K562 treated with DMSO at 1 percent for 48 hours (cell line): Measurements from ENCODE around the gene DDX54. TPM values are rescaled to one million over a fixed set of nuclear protein-coding genes. Genes with fewer than 3 reads are reported as not detected.

Source experiments
- total RNA-seq: library from RNA; unstranded; fragments of 300-600 nt; gene quantifications from 2 replicates; pipeline ENCODE4 v1.2.3, GENCODE V29; 2022; ENCODE audit warnings: low replicate concordance; ENCODE audit errors: extremely low read depth

The DDX54 gene
- total RNA-seq = not detected in 2 replicates

GRCh38 chr12:113185180-113186032 is at the start of gene DDX54, which contains the start of gene RITA1:
DDX54 (minus strand) TSS chr12:113185478; CDS start chr12:113185451, 27 bp downstream.
RITA1 (plus strand) TSS chr12:113185721; CDS start chr12:113186747, 1,026 bp downstream.

GRCh38 chr12:113221181-113221996 is 36.1 kb upstream of the DDX54 start, which contains the start of gene TPCN1:
TPCN1 (plus strand) TSS chr12:113221464; CDS start chr12:113226853, 5,389 bp downstream.

GRCh38 chr12:113149361-113150150 is 35.7 kb downstream of the DDX54 start, which contains the start of gene CFAP73:
CFAP73 (plus strand) TSS chr12:113149724; CDS start chr12:113149858, 134 bp downstream.

GRCh38 chr12:113135178-113136127 is 49.8 kb downstream of the DDX54 start, which contains the start of gene RASAL1:
RASAL1 (minus strand) TSS chr12:113135761; CDS start chr12:113135462, 299 bp downstream.

Other genes starting within 250 kb of the DDX54 start
- gene OAS3, start 247.0 kb downstream of the DDX54 start, total RNA-seq = not detected in 2 replicates
- gene OAS2, start 207.0 kb downstream of the DDX54 start, total RNA-seq = not detected in 2 replicates
- gene DTX1, start 128.7 kb downstream of the DDX54 start, total RNA-seq = not detected in 2 replicates
- not detected in 2 replicates for gene RASAL1, start 49.7 kb downstream of the DDX54 start, total RNA-seq
- gene CFAP73, start 35.8 kb downstream of the DDX54 start, total RNA-seq = not detected in 2 replicates
- gene RITA1, start 243 bp upstream of the DDX54 start, total RNA-seq = not detected in 2 replicates
- not detected in 2 replicates for gene TPCN1, start 36.0 kb upstream of the DDX54 start, total RNA-seq
- not detected in 2 replicates for gene SLC8B1, start 149.6 kb upstream of the DDX54 start, total RNA-seq
- not detected in 2 replicates for gene PLBD2, start 173.1 kb upstream of the DDX54 start, total RNA-seq
- gene SDS, start 218.4 kb upstream of the DDX54 start, total RNA-seq = not detected in 2 replicates
- not detected in 2 replicates for gene SDSL, start 236.9 kb upstream of the DDX54 start, total RNA-seq